Measurements from ENCODE around the gene RHBDD3. TPM values are rescaled to one million over a fixed set of nuclear protein-coding genes. Genes with fewer than 3 reads are reported as not detected.

RHBDD3 gene
- total and polyA plus RNA-seq, 5 donors: 16.8 to 20.8 (median 17.9) TPM

DNA sequence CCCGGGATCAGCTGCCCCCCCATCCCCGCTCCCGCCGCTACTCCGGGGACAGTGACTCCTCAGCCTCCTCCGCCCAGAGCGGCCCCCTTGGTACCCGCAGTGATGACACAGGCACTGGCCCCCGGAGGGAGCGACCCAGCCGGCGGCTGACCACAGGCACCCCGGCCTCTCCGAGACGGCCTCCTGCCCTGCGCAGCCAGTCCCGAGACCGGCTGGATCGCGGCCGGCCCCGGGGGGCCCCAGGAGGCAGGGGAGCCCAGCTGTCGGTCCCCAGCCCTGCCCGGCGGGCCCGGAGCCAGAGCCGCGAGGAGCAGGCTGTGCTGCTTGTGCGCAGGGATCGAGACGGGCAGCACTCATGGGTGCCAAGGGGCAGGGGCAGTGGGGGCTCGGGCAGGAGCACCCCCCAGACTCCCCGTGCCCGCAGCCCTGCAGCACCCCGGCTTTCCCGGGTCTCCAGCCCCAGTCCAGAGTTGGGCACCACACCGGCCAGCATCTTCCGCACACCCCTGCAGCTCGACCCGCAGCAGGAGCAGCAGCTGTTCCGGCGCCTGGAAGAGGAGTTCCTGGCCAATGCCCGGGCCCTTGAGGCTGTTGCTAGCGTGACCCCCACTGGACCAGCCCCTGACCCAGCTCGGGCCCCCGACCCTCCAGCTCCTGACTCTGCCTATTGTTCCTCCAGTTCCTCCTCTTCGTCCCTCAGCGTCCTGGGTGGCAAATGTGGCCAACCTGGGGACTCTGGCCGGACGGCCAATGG lies 43.9 kb upstream of the RHBDD3 start:
- H3K27ac ChIP-seq (ENCODE audit: low read length): peak overlapping the region; percentile 20
- peak; percentile 60 to 90 (median 87) for DNase-seq
- H3K4me3 ChIP-seq (ENCODE audit: low read length): peak overlapping the region; percentile 16
- ATAC-seq: peak; percentile 1
- WGBS: 45% methylated on average over 50 of the region's 50 CpGs
- H3K27me3 ChIP-seq (ENCODE audit: control insufficient read depth, insufficient read depth): no peaks in the 10 kb centered on the region
- intact Hi-C loops (cut with DNase I): no loop called here
- H3K4me1 ChIP-seq (ENCODE audit: control insufficient read depth, insufficient read depth, low read length): peaks cover 30% of the 10 kb centered on the region
- no peaks in the 10 kb centered on the region for H3K9me3 ChIP-seq (ENCODE audit: control insufficient read depth, low read length)

DNA sequence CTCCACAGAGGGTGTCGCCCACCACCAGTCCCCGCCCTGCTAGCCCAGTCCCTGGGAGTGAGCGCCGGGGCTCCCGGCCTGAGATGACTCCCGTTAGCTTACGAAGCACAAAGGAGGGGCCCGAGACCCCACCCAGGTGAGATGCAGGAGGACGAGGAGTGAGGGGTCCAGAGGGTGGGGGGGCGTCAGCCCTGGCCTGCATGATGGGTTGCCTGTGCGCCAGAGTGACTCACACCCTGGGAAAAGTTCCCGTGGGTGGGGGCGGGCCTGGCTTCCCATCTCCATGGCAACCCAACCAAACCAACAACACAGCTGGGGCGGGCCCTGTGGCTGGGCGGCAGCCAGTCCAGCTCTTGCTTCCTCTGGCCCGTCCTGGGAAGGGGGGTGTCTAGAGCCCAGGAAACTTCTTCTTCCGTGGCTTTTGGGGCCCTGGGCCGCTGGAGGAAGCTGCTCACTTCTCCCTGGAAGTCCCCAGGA lies 43.1 kb upstream of the RHBDD3 start:
- peak; percentile 97 to 99 (median 99) for DNase-seq
- Histone ChIP-seq H3K27ac (ENCODE audit: low read length) (peak overlapping the region; percentile 76), H3K4me1 (ENCODE audit: control insufficient read depth, insufficient read depth, low read length) (peaks cover 30% of the 10 kb centered on the region), H3K9me3 (ENCODE audit: control insufficient read depth, low read length) (no peaks in the 10 kb centered on the region), H3K4me3 (ENCODE audit: low read length) (peak overlapping the region; percentile 16), H3K27me3 (ENCODE audit: control insufficient read depth, insufficient read depth) (no peaks in the 10 kb centered on the region)
- peak; percentile 74 to 76 for ATAC-seq
- WGBS: 16% methylated on average over 18 of the region's 18 CpGs
- intact Hi-C loops (cut with DNase I): no loop called here

DNA sequence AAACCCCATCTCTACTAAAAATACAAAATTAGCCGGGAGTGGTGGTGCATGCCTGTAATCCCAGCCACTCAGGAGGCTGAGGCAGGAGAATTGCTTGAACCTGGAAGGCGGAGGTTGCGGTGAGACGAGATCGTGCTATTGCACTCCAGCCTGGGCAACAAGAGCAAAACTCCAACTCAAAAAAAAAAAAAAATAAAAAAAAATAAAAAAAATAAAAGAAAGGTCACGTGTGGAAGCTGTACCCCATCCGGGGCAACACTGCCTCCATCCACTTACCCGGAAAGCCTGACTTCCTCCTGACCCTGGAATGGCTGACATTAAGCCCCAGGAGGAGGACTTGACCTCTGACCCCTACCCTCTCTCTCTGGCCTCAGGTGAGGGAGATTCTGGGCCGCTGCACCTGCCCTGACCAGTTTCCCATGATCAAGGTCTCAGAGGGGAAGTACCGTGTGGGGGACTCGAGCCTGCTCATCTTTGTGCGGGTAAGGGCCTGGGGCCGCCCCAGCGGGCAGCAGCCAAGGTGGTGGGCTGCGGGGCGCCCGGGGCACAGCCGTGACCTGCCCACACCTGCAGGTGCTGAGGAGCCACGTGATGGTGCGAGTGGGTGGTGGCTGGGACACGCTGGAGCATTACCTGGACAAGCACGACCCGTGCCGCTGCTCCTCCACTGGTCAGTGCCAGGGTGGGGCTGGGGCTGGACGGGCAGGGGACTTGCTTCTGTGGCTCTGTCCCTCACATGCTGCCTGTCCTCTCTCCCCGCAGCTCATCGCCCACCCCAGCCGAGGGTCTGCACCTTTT lies 42.5 kb upstream of the RHBDD3 start:
- Histone ChIP-seq H3K4me1 (ENCODE audit: control insufficient read depth, insufficient read depth, low read length) (peaks cover 30% of the 10 kb centered on the region), H3K4me3 (ENCODE audit: low read length) (no peak overlapping the region), H3K27ac (ENCODE audit: low read length) (peak overlapping the region; percentile 76), H3K27me3 (ENCODE audit: control insufficient read depth, insufficient read depth) (no peaks in the 10 kb centered on the region), H3K9me3 (ENCODE audit: control insufficient read depth, low read length) (no peaks in the 10 kb centered on the region)
- intact Hi-C loops (cut with DNase I): no loop called here
- ATAC-seq: peak in 1 of 2 donors; percentile 0
- 59% methylated on average over 28 of the region's 28 CpGs for WGBS
- no peak for DNase-seq

DNA sequence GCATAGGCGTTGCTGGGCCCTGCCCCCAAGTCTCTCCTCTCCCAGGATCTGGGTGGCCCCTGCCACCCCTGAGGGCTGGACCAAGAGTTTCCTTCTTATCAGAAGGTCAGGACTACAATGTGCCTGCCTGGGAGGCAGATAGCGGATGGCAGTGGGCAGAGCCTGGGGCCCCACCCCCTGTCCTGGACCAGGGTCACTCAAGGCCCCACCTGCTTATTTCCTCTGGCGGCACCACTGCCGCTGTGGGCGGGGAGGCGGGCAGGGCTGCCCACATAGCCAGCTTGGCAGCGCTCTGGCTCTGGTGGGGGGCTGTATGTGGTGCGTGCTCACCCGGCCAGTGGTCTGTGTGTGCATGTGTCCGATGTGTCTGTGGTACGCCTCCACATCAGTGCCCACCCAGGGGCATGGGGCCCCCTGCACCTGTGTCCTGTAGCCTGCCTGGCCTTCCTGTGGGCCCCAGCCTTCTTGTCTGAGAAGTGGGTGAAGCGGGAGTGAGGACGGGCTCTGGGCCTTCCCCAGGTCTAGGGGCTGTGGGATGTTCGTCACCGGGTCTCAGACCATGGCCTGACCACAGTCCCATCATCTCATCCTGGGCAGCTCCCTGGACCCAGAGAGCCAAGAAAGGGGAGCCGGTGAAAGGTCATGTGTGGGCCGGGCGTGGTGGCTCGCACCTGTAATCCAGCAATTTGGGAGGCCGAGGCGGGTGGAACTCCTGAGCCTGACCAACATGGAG lies 41.7 kb upstream of the RHBDD3 start:
- H3K9me3 ChIP-seq (ENCODE audit: control insufficient read depth, low read length): no peaks in the 10 kb centered on the region
- intact Hi-C loops (cut with DNase I): loop anchor here in 2 of 4 donors (5.0 kb wide), 2 partner anchors 37 to 48 kb away; no protein-coding TSS in a partner anchor
- peak overlapping the region; percentile 28 for H3K27ac ChIP-seq (ENCODE audit: low read length)
- peak; percentile 65 to 85 (median 85) for DNase-seq
- ATAC-seq: peak; percentile 4 to 5
- no peak overlapping the region for H3K4me3 ChIP-seq (ENCODE audit: low read length)
- H3K4me1 ChIP-seq (ENCODE audit: control insufficient read depth, insufficient read depth, low read length): peaks cover 30% of the 10 kb centered on the region
- H3K27me3 ChIP-seq (ENCODE audit: control insufficient read depth, insufficient read depth): no peaks in the 10 kb centered on the region
- 69% methylated on average over 21 of the region's 21 CpGs for WGBS

DNA sequence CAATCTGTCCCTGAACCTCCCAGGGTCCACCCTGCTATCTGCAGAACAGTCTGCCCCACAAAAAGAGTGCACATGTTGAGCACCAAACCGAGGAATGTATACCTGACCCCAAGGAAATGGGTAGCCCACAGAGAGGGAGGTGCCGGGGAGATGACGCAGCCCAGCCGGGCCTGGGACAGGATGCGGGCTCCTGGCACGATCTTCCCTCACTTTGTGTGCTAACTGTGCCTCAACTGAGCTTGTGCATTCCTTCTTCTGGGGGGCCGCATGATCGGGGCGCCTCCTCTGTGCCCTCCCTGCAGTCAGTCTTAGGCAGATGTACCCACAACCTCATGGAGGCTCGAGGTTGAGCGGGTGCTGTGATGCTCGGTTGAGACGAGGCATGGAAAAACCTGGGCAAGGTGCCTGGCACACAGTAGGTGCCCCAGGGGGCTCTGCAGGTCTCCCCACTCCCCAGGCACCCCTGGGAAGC lies 41.0 kb upstream of the RHBDD3 start:
- DNase-seq (peak in 1 of 3 donors; percentile 73), ATAC-seq (no peak)
- peaks cover 28% of the 10 kb centered on the region for H3K4me1 ChIP-seq (ENCODE audit: control insufficient read depth, insufficient read depth, low read length)
- H3K9me3 ChIP-seq (ENCODE audit: control insufficient read depth, low read length): no peaks in the 10 kb centered on the region
- H3K27ac ChIP-seq (ENCODE audit: low read length): peak overlapping the region; percentile 49
- WGBS: 50% methylated on average over 13 of the region's 13 CpGs
- no peaks in the 10 kb centered on the region for H3K27me3 ChIP-seq (ENCODE audit: control insufficient read depth, insufficient read depth)
- intact Hi-C loops (cut with DNase I): loop anchor here in 2 of 4 donors (5.0 kb wide), 2 partner anchors 37 to 48 kb away; no protein-coding TSS in a partner anchor
- no peak overlapping the region for H3K4me3 ChIP-seq (ENCODE audit: low read length)

DNA sequence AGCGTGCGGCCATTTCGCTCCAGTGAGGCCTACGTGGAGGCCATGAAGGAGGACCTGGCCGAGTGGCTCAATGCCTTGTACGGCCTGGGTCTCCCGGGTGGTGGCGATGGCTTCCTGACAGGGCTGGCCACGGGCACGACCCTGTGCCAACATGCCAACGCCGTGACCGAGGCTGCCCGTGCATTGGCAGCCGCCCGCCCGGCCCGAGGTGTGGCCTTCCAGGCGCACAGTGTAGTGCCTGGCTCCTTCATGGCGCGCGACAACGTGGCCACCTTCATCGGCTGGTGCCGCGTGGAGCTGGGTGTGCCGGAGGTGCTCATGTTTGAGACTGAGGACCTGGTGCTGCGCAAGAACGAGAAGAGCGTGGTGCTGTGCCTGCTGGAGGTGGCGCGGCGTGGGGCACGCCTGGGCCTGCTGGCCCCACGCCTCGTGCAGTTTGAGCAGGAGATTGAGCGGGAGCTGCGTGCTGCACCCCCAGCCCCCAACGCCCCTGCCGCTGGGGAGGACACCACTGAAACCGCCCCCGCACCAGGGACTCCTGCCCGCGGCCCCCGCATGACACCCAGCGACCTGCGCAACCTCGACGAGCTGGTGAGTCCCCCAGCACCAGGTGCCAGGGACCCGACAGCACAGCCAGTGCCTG lies 40.5 kb upstream of the RHBDD3 start:
- WGBS: 62% methylated on average over 50 of the region's 50 CpGs
- no peaks in the 10 kb centered on the region for H3K27me3 ChIP-seq (ENCODE audit: control insufficient read depth, insufficient read depth)
- H3K9me3 ChIP-seq (ENCODE audit: control insufficient read depth, low read length): no peaks in the 10 kb centered on the region
- no peak for ATAC-seq
- intact Hi-C loops (cut with DNase I): loop anchor here in 2 of 4 donors (5.0 kb wide), 2 partner anchors 36 to 49 kb away; no protein-coding TSS in a partner anchor
- H3K4me1 ChIP-seq (ENCODE audit: control insufficient read depth, insufficient read depth, low read length): peaks cover 23% of the 10 kb centered on the region
- peak overlapping the region; percentile 49 for H3K27ac ChIP-seq (ENCODE audit: low read length)
- peak in 2 of 3 donors; percentile 76 to 77 for DNase-seq
- peak overlapping the region; percentile 91 for H3K4me3 ChIP-seq (ENCODE audit: low read length)

DNA sequence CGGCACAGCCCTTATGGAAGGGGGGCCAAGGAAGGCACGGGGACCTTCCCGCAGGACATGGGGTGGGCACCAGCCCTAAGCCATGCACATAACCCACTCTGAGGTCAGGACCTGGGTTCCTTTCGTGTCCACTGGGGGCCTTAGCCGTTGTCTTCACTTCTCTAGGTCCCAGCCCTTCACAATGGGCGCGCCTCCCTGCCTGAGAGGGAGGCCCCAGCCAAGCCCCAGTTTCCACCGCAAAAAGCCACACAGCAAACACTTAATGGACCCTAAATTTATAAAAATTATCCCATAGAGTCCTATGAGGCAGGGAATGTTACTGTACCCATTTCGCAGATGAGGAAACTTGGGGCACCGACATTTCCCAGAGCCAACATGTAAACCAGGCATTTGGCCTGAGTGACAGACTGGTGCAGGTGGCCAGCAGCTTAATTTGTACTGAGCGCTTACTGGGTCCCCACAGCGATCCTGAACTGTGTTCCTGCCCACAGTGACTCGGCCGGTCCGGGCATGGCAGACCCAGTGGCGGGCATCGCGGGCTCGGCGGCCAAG lies 39.9 kb upstream of the RHBDD3 start:
- intact Hi-C loops (cut with DNase I): loop anchor here in 2 of 4 donors (5.0 kb wide), 2 partner anchors 35 to 50 kb away; no protein-coding TSS in a partner anchor
- H3K27me3 ChIP-seq (ENCODE audit: control insufficient read depth, insufficient read depth): no peaks in the 10 kb centered on the region
- peaks cover 19% of the 10 kb centered on the region for H3K4me1 ChIP-seq (ENCODE audit: control insufficient read depth, insufficient read depth, low read length)
- peak overlapping the region; percentile 91 for H3K4me3 ChIP-seq (ENCODE audit: low read length)
- H3K9me3 ChIP-seq (ENCODE audit: control insufficient read depth, low read length): no peaks in the 10 kb centered on the region
- 64% methylated on average over 20 of the region's 20 CpGs for WGBS
- ATAC-seq (no peak), DNase-seq (peak in 1 of 3 donors; percentile 65)
- peak overlapping the region; percentile 81 for H3K27ac ChIP-seq (ENCODE audit: low read length)

DNA sequence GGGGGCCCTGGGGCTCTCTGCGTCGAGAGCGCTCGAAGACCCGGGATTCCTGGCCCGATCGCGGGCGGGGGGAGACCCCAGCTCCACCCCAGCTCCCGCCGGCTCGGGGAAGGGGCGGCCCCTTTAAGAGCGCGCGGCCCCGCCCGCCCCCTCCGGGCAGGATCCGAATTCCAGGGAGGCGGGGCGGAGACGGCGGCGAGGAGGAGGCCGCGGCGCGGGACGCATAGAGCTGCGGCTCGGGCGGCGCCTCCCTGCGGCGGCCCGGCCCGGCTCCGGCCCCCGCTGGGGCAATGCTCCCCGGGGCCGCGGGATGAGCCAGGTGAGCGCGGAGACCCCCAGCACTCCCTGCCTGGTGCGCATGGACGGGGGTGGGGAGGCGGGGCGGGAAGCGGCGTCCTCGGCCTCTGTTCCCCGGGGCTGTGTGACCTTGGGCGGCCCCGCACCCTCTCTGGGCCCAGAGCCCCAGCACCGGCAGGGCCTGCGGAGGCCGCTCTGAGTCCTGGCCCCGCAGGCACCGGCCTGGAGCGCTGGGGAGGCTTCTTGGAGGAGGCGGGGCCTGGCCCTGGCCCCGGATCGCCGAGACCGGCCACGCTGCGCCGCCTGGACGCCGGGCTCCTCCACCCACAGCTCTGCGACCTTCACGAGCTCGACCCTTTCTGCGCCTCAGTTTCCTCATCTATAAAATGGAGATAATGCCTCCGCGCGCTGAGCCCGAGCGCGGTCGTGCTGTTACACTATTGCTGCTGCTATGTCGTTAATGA lies 39.2 kb upstream of the RHBDD3 start:
- no peaks in the 10 kb centered on the region for H3K9me3 ChIP-seq (ENCODE audit: control insufficient read depth, low read length)
- 3% methylated on average over 83 of the region's 83 CpGs for WGBS
- H3K4me1 ChIP-seq (ENCODE audit: control insufficient read depth, insufficient read depth, low read length): peaks cover 19% of the 10 kb centered on the region

DNA sequence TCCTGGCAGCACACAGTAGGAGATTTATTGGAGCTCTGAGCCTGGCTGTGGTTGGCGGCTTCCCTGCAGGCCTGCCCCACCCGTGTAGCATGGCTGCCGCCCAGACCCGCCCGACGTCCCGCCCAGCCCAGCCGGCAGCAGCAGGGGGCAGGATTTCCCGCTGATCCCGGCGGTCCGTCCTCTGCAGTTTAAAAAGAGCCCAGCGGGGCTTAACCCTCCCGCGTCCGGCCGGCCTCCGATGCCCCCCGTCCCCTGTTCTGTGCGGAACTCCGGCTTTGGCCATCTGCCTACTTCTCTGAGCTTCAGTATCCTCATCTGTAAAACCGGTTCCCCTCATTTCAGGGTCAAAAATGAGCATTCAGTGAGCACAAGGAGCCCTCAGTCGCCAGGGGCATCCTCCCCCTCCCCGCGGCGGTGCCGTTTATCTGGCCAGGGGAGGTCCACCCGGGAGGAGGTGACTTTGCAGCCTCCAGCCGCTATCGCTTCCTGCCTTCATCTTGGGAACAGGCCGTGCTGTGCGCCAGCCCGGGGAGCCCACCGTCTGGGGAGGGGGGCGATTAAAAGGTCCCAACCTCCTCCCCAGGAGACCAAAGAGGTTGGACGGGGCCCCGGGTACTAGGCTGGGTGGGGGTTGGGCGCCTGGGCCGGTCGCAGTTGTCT lies 38.5 kb upstream of the RHBDD3 start, which contains the start of gene GAS2L1:
Gene GAS2L1, plus strand, starts transcription at position 476 of the 660 bp plus-strand sequence. CDS start 1,456 bp downstream, outside the sequence.
- peak; percentile 73 to 79 for ATAC-seq
- Histone ChIP-seq H3K4me1 (ENCODE audit: control insufficient read depth, insufficient read depth, low read length) (peaks cover 19% of the 10 kb centered on the region), H3K27me3 (ENCODE audit: control insufficient read depth, insufficient read depth) (no peaks in the 10 kb centered on the region), H3K9me3 (ENCODE audit: control insufficient read depth, low read length) (no peaks in the 10 kb centered on the region), H3K27ac (ENCODE audit: low read length) (peak within 1 kb of the TSS; percentile 84), H3K4me3 (ENCODE audit: low read length) (peak within 1 kb of the TSS; percentile 91)
- intact Hi-C loops (cut with DNase I): loop anchor here in 2 of 4 donors (5.0 kb wide), 2 partner anchors 34 to 51 kb away; no protein-coding TSS in a partner anchor
- 0% methylated on average over 40 of the region's 40 CpGs for WGBS
- DNase-seq: peak; percentile 89 to 96 (median 95)

More for the DNA sequence above, 39.2 kb upstream of the RHBDD3 start:
- intact Hi-C loops (cut with DNase I): loop anchor here in 2 of 4 donors (5.0 kb wide), 2 partner anchors 35 to 50 kb away; no protein-coding TSS in a partner anchor
- DNase-seq (peak; percentile 87 to 96 (median 96)), ATAC-seq (peak; percentile 67 to 73)
- peak overlapping the region; percentile 84 for H3K27ac ChIP-seq (ENCODE audit: low read length)
- no peaks in the 10 kb centered on the region for H3K27me3 ChIP-seq (ENCODE audit: control insufficient read depth, insufficient read depth)
- H3K4me3 ChIP-seq (ENCODE audit: low read length): peak overlapping the region; percentile 91

Data from right cardiac atrium (tissue), 5 donors.